ENCODE data around the gene NOL7.

- no peak for TF ChIP-seq CTCF (IDR thresholded peaks at IDR 0.05; ENCODE audit: low read depth, low read length, missing input control)
- TF ChIP-seq YY1 (IDR thresholded peaks at IDR 0.05) = no peak
- no peak for TF ChIP-seq EGR1 (IDR thresholded peaks at IDR 0.05; ENCODE audit: low read depth in 2 of 2)
- no peak for TF ChIP-seq RAD21 (IDR thresholded peaks at IDR 0.05)
- no peak for TF ChIP-seq TAF1 (conservative IDR thresholded peaks at IDR 0.05)
- TF ChIP-seq REST (IDR thresholded peaks at IDR 0.05) = no peak
- TF ChIP-seq MAX (IDR thresholded peaks at IDR 0.05) = no peak
- TF ChIP-seq ATF3 (IDR thresholded peaks at IDR 0.05) = no peak
- TF ChIP-seq SP1 (IDR thresholded peaks at IDR 0.05) = no peak
Observed at GRCh38 chr6:13597073-13597472, 18.1 kb upstream of the NOL7 start.

Data from liver (tissue), 3 donors.